HG03457 (cell line): ENCODE results near the gene ASS1.
"Not testable (repeated sequence)": the region's sequence is repeated elsewhere in the genome, so short reads cannot be mapped to it uniquely, and the experiment has no call there.

Experiments used
- ATAC-seq: cut with Tn5 transposase; IDR thresholded peaks from one replicate; pipeline ENCODE4 v1.9.1; 2021; ENCODE audit warnings: moderate number of reproducible peaks; ENCODE audit not compliant: unreplicated experiment

ASS1 gene

DNA sequence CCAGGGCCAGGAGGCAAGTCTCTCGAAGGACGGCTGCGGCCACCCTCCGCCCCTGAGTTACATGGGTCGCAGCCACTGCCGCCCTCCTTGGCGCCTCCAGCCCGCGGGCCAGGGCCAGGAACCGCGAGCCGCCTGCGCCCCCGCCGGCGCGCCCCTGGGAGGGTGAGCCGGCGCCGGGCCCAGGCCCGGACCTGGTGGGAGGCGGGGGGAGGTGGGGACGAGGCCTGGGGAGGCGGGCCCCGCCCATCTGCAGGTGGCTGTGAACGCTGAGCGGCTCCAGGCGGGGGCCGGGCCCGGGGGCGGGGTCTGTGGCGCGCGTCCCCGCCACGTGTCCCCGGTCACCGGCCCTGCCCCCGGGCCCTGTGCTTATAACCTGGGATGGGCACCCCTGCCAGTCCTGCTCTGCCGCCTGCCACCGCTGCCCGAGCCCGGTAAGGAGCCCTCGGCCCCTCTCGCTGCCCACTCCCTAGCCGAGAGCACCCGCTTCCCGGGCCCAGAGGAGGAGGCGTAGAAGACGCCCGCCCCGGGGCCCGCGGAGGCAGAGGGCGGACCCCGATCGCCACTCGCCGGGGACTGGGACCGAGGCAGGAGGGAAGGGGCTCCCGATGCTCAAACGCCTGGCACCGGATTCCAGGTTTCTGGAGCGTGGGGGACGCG, at the start of gene ASS1:
TSS of gene ASS1 (plus strand) at position 397 of the 657 bp plus-strand sequence. CDS start 7,268 bp downstream, outside the sequence.
- ATAC-seq, result no peak

DNA sequence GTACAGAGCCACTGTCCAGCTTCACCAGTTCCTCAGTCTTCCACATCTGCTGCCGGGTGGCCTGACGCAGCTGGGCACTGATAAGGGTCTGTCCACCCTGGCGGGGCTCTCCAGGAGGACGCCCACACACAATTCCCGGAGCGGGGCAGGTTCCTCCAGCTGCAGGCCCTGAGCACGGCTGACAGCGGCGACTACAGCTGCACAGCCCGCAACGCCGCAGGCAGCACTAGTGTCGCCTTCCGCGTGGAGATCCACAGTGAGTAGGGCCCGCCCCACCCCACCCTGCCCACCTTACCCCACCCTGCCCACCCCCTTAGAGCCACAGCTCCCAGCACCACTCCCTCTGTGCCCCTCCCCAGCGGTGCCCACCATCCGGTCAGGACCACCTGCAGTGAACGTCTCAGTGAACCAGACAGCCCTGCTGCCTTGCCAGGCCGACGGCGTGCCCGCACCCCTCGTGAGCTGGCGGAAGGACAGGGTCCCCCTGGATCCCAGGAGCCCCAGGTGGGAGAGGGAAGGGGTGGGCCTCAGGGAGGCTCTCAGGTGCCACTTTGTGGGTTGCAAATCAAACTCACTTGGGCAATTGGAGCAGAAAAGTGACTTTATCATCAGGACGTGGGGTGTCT, 48.8 kb upstream of the ASS1 start:
- no peak for ATAC-seq

DNA sequence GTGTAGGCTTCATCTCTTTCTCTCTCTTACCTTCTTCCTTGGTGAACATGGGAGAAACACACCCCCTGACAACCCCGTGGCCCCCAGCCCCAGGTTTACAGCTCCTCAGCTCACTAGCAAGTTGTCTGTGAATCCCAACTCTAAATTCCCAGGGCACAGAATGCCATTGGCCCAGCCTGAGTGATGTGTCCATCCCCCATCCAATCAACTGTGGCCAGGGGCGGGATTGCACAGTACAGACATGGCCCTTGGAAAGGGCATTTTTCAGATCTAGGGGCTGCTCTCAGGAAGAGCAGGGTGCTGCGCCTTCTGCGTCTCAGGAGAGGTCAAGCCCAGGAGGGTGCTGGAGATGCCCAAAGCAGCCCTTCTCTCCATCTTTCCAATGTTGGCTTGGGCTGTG, 48.2 kb upstream of the ASS1 start:
- no peak for ATAC-seq

DNA sequence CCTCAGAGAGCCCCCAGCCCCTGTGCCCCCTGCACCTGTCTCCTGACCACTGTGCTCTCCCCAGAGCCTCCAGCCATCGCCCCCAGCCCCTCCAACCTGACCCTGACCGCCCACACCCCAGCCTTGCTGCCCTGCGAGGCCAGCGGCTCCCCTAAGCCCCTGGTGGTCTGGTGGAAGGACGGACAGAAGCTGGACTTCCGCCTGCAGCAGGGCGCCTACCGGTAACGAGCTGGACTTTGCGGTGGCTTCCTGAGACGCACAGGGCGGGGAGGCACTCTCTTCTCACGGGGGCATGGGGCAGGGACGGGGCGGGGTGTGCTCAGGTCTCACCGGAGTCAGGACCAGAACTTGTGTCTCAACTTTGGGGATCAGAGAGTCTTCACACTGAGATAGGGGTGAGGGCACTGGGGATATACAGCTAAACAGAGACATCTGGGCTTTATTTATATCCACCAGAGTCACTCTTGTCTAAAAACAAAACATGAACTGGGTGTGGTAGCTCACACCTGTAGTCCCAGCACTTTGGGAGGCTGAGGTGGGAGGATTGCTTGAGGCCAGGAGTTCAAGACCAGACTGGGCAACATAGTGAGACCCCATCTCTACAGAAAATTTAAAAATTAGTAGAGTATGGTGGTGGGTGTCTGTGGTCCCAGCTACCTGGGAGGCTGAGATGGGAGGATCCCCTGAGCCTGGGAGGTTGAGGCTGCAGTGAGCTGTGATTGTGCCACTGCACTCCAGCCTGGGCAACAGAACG, 46.1 kb upstream of the ASS1 start:
- no peak for ATAC-seq

DNA sequence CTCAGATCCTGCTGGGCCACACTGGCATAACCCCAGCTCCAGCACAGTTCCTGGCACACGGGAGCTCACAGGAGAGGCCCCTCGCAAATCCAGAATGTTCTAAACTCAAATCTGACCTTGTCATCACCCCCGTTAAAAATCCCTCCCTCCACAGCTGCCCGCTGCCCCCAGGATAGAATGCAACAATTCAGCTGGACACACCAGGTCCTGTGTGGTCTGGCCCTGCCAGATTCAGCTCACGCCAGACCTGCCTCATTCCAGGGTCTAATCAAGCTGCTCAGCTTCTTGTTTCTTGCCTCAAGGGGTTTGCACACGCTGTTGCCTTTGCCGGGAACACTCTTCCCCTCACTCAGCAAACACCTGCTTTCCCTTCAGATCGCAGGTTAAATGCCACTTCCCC, 45.0 kb upstream of the ASS1 start:
- no peak for ATAC-seq

DNA sequence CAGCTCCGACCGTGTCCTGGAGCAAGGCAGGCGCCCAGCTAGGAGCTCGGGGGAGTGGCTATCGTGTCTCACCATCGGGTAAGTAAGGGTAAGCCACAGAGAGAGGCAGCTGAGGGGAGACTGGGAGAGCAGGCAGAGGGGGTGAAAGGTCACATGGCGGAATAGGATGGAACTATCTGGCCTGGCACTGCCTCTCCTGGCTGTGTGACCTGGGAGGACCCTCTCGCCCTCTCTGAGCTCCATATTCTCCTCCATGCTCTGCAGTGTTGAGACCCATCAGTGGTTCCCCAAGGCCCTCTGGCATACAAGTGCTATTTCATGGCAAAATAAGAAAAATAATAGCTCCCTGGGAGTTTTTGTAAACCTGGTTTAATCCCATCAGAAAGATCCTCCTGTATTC, 43.9 kb upstream of the ASS1 start:
- ATAC-seq, result no peak

DNA sequence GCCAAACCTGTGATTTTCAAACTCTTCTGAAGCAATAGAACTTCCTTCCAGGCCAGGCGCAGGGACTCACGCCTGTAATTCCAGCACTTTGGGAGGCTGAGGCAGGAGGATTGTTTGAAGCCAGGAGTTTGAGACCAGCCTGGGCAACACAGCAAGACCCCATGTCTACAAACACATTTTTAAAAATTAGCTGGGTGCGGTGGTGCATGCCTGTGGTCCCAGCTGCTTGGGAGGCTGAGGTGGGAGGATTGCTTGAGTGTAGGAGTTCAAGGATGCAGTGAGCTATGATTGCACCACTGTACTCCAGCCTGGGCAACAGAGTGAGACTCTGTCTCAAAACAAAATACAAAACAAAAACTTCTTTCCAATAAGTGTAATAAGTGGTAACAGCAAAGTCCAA, 43.0 kb upstream of the ASS1 start:
- ATAC-seq, result not testable (repeated sequence)

DNA sequence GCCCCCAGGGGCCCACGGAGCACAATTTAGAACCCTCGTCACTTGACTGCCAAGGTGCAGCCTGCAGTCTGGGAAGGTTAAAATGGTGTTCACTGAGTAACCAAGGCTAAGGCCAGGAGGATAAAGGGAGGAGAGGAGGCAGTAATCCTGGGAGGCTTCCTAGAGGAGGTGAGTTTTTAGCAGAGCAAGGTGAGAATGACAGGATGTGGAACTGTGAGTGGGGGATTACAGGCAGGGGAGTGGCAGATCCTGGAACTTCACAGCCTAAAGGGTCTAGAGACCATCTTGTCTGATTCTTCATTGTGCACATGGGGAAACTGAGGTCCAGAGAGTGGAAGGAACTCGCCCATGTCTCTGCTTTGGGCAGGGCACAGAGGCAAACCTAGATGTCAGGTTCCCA, 42.5 kb upstream of the ASS1 start:
- ATAC-seq, result no peak

DNA sequence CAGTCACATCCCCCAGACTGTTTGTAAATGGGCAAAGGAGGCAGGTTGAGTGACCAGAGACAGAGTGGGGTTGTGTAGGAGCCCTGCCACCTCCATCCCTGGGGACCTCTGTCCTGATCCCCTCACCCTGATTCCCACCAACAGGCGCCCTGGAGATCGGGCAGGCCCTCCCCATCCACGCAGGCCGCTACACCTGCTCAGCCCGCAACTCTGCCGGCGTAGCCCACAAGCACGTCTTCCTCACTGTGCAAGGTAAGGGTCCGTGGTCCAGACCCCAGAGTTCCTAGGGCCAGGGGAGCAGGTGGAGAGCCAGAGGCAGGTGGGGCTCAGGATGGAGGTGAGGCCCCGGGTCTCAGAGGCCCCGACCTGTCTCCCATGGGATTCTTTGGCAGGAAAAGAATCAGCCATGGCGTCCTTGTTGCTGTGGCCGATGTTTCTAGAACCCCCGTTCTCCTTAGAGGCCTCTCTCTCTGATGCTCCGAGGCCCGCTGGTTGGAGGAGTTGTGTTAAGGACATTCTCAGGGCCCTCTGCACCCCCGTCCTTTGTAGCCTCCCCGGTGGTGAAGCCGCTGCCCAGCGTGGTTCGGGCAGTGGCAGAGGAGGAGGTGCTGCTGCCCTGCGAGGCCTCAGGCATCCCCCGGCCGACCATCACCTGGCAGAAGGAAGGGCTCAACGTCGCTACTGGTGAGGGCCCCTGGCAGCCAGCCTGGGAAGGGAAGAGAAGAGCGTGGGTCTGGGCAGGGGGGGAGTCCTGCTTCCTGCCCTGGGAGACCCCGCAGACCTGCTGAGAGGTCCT, 41.9 kb upstream of the ASS1 start:
- ATAC-seq, result no peak

DNA sequence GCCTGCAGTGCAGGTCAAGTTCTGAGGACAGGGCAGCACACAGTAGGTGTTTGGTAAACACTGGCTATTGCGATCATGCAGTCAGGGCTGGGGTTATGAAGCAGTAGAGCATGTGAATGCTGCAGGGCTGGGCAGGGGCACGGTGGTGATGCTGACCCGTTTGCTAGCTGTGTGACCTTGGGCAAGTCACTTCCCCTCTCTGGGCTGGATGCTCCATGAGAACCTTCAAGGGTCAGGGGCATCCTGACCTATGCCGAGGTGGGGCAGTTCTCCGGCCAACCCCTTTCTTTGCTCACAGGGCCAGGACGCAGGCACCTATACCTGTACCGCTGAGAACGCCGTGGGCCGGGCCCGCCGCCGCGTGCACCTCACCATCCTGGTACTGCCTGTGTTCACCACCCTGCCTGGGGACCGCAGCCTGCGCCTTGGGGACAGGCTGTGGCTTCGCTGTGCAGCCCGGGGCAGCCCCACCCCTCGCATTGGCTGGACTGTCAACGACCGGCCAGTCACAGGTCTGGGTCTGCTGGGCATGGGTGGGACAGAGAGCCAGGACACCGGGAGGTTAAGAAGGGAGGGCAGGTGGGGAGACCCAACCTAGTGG, 39.0 kb upstream of the ASS1 start:
- no peak for ATAC-seq

DNA sequence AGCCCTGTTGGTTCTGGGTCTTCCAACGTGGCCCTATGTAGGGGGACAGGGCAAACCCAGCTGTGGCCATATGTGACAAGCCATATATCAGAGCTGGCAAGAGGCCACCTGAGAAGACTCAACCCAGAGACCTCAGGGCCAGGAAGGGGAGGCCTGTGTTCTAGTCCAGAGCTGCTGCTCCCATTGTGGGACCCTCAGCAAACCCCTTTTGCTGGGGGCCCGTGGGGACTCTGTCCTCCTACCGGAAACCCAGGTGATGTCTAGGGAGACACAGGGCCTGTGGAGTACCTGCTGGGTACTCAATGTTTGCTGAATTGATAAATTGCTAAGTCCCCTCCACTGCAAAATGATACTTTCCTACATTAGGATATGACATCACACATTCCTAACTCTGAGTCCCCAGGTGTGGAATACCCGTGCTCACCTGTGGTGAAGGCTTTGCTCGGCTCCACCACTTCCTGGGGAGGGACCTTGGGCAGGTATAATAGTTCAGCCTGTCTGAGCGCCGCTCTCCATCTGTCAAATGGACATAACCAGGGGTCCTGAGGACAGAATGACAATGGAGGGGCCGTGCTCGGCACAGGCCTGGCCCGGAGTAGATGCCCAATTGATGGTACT, 38.4 kb upstream of the ASS1 start:
- no peak for ATAC-seq

DNA sequence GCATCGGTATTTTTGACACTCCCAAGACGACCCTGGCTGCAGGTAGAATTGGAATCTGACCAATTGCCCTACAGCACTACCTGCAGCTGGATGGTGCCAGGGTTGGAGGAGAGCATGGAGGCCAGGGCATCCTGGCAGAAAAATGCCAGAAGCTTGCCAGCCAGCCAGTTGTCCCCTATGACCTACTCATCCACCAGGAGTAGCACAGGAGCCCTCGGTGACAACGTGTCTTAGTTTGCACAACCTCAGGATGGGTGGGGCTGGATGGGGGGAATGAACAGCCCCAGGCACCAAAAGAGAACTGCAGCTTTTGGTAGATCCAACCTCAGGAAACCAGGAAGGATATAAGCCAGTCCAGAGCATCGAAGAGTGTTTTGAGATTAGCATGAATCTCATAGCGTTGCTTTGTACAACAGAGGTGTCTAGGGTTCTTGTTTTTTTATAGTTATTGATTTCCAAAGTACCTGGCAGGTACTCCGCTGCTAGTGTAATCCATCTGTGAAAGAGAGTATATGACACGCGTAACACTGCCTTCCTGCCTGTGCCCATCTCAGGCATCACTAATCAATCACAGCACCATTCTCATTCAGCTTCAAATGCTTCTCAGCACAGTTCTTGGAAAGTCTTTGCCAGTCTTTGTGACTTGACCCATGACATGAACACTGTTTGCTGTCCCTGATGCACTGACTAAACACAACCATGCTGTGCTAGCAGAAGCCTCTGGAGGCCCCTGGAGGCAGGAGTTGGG, 36.7 kb upstream of the ASS1 start:
- no peak for ATAC-seq

DNA sequence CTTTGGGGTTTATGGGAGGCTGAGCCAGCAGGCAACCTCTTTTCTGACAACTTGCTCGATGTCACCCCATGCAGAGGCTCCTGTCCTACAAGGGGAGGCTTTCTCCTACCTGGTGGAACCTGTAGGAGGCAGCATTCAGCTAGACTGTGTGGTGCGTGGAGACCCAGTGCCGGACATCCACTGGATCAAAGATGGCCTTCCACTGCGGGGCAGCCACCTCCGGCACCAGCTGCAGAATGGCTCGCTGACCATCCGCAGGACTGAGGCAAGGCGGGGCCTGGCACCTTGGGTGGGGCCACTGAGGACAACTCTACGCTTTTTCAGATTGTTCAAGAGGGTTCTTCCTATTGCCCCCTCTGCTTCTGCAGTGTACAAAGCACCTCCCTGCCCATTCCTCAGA, 36.1 kb upstream of the ASS1 start:
- ATAC-seq, result no peak

DNA sequence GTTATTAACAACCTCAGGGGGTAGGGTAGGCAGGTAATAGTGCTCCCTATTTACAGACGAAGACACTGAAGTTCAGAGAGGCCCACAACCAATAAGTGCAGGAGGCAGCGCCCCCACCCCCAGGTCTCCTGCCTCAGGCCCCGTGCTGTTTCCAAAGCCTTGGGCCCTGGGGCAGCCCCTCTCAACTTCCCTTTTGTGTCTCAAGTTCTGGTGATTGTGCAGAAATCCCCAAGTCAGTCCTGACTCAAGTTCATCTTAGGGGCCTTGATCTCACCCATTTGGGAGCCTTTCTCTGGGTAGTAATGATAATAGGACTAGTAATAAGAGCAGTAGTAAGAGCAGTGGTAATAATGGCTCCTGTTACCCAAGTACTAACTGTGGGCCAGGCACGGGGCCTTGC, 35.5 kb upstream of the ASS1 start:
- no peak for ATAC-seq

DNA sequence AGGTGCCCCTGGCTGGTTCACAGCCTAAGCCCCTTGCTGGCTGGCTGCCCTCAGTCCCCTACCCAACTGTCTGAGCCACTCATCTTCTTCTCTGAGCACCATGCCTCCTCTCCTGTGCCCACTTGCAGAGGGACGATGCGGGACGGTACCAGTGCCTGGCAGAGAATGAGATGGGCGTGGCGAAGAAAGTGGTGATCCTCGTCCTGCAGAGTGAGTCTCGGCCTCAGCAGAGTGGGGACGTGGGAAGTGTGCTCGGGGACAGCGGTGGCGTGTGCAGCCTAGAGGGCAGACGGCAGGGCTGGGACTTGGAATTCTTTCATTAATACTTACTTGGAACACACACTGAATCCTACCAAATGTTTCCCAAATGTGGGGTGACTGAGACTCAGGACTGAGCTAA, 34.3 kb upstream of the ASS1 start:
- no peak for ATAC-seq

DNA sequence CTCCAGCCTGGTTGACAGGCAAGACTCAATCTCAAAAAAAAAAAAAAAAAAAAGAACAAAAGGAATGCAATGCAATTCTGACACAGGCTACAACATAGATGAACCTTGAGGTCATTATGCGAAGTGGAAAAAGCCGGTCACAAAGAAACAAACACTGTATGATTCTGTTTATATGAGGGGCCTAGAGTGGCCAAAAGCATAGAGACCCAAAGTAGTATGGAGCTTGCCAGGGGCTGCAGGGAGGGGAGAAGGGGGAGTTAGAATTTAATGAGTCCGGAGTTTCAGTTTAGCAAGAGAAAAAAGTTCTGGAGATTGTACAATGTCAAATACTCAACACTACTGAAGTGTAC, 33.2 kb upstream of the ASS1 start:
- no peak for ATAC-seq

DNA sequence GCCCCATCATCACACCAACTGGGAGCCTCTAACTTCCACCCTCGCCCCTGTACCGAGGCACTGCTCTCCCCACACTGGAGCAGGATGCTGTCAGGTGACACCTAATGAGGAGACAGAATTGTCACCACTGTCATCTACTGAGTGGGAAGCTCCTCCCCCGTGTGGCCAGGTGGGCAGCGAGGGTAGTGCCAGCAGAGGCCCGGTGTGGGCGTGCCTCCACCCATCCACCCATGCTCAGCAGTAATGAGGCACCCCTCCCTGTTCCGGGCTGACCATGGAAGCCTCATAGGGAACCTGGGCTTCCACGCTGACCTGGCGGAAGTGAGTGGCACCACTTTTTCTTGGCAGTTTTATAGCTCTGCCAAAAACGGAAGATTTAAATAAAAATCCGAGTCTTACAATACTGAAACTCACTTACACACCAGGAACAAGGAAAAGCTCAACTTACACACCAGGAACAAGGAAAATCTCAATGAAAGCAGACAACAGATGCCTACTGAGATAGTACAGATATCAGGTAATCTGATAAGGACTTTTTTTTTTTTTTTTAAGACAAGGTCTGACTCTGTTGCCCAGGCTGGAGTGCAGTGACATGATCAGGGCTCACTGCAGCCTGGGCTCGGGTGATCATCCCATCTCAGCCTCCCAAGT, 30.6 kb upstream of the ASS1 start:
- ATAC-seq, result no peak

DNA sequence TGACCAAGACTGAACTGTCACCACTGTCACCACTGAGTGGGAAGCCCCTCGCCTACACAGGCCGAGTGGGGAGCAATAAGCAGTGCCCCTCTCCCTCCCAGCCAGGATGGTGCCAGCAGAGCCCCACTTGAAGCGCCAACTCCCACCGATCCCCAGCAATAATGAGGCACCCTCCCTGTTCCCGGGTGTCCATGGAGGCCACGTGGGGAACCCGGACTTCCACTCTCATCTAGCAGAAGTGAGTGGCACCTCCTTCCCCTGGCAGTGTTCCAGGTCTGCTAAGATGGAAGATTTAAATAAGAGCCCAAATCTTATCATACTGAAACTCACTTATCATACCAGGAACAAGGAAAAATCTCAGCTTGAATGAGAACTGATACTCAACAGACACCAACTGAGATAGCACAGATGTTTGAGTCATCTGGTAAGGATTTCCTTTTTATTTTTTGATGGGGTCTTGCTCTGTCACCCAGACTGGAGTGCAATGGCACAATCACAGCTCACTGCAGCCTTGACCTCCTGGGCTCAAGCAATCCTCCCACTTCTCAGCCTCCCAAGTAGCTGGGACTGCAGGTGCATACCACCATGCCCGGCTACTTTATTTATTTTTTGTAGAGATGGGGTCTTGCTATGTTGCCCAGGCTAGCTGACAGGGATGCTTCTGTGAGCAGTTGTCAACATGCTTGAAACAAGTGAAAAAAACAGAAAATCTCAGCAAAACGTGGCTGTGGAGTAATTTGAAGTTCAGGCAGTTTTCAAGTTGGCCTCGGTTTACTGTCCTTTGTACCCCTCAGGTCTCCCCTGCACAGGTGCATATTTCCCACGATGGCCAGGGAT, 29.6 kb upstream of the ASS1 start:
- ATAC-seq, result no peak

DNA sequence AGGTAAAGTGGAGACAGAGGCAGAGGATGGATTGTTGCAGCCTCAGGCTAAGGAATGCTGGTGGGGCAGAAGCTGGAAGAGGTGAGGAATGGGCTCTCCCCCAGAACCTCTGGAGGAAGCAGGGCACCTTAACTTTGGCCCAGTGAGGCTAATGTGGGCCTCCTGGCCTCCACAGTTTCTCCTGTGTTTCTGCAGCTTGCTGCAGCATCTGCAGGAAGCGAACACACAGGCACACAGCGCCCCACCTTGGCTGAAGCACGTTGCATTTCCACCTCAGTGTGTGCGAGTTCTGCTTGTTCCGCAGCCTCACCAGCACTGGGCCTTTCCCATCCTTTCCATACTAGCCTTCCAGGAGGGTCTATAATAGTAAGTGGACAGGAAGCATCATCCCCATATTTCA, 27.2 kb upstream of the ASS1 start:
- ATAC-seq, result no peak
